PC-9 (cell line): ENCODE data around the gene MX2. TPM values are rescaled to one million over a fixed set of nuclear protein-coding genes. Genes with fewer than 3 reads are reported as not detected.

ENCODE experiments used
- BruUV-seq: library from RNA; stranded (reverse); fragments of 400-500 nt; replicated peaks from 2 replicates; lab custom pipeline; 2021; lab: Mats Ljungman, UMichigan
- CTCF ChIA-PET: fragments of 300-600 bp; sonication (Branson Sonifier 250); formaldehyde crosslinking; loops from one replicate; lab custom pipeline; 2022; ENCODE audit warnings: antibody characterized with exemption; lab: Charles Lee
- POLR2A ChIA-PET: fragments of 300-600 bp; sonication (Branson Sonifier 250); formaldehyde crosslinking; loops from one replicate; lab custom pipeline; 2022; ENCODE audit warnings: antibody characterized with exemption; ENCODE audit not compliant: unreplicated experiment; lab: Charles Lee
- DNase-seq, 2 experiments: peaks; one replicate each; pipeline versions ENCODE4 v3.0.0 to v3.0.0-alpha.2; 2015 to 2022; ENCODE audit warnings: mixed read lengths in 1 of 2
- H2AFZ ChIP-seq: fragments of 200-600 bp; sonication (generic); 2 replicates; pipeline ENCODE4 v1.8.1; 2017; ENCODE audit warnings: antibody characterized with exemption
- H3F3A ChIP-seq: fragments of 200-600 bp; sonication (generic); 2 replicates; pipeline ENCODE4 v1.8.1; 2017; ENCODE audit warnings: antibody characterized with exemption, mild to moderate bottlenecking, low read depth; ENCODE audit not compliant: insufficient read depth
- H3K27ac ChIP-seq: fragments of 200-600 bp; sonication (generic); 2 replicates; pipeline ENCODE4 v1.6.1; 2016; ENCODE audit warnings: mixed run types
- H3K27me3 ChIP-seq: fragments of 200-600 bp; sonication (generic); 2 replicates; pipeline ENCODE4 v1.6.1; 2016; ENCODE audit warnings: low read depth, mixed run types; ENCODE audit not compliant: insufficient read depth
- H3K36me3 ChIP-seq: fragments of 200-600 bp; sonication (generic); 2 replicates; pipeline ENCODE4 v1.6.1; 2016; ENCODE audit warnings: low read depth, mixed run types
- H3K4me1 ChIP-seq: fragments of 200-600 bp; sonication (generic); replicated peaks from 2 replicates; pipeline ENCODE4 v1.6.1; 2016; ENCODE audit warnings: mixed run types; ENCODE audit not compliant: insufficient read depth
- H3K4me2 ChIP-seq: fragments of 200-600 bp; sonication (generic); 2 replicates; pipeline ENCODE4 v1.6.1; 2017; ENCODE audit warnings: mixed run types
- H3K4me3 ChIP-seq: fragments of 200-600 bp; sonication (generic); 2 replicates; pipeline ENCODE4 v1.6.1; 2016; ENCODE audit warnings: mixed run types
- H3K79me2 ChIP-seq: fragments of 200-600 bp; sonication (generic); 2 replicates; pipeline ENCODE4 v1.6.1; 2017; ENCODE audit warnings: low read depth, mixed run types
- H3K9me2 ChIP-seq: fragments of 200-600 bp; sonication (generic); 2 replicates; pipeline ENCODE4 v1.8.1; 2017; ENCODE audit warnings: mild to moderate bottlenecking; ENCODE audit not compliant: insufficient read depth
- H3K9me3 ChIP-seq: fragments of 200-600 bp; sonication (generic); 2 replicates; pipeline ENCODE4 v1.8.1; 2016; ENCODE audit warnings: low read depth; ENCODE audit not compliant: insufficient read depth
- H4K20me1 ChIP-seq: fragments of 200-600 bp; sonication (generic); 2 replicates; pipeline ENCODE4 v1.8.1; 2017; ENCODE audit not compliant: insufficient read depth
- EZH2 ChIP-seq: fragments of 200-600 bp; sonication (generic); IDR thresholded peaks from 2 replicates; pipeline ENCODE4 v1.8.0; 2017; ENCODE audit warnings: antibody characterized with exemption, low read depth
- intact Hi-C: fragments of 100-400 bp; cut with micrococcal nuclease; formaldehyde crosslinking; loops from one replicate; pipeline ENCODE4 v1.10.0; 2022; ENCODE audit not compliant: unreplicated experiment
- total RNA-seq: library from RNA; stranded (reverse); gene quantifications from 2 replicates; pipeline ENCODE4 v1.2.3, GENCODE V29; 2021
- TF ChIP-seq, protein P1 (sequence below): fragments of 200-600 bp; sonication (generic); conservative IDR thresholded peaks from 2 replicates; pipeline ENCODE4 v1.6.1; 2017; ENCODE audit warnings: mixed run types, antibody characterized with exemption, mild to moderate bottlenecking, moderate library complexity

Gene MX2
- total RNA-seq, 1 experiment from 2014 or later, result 2.5 TPM

DNA sequence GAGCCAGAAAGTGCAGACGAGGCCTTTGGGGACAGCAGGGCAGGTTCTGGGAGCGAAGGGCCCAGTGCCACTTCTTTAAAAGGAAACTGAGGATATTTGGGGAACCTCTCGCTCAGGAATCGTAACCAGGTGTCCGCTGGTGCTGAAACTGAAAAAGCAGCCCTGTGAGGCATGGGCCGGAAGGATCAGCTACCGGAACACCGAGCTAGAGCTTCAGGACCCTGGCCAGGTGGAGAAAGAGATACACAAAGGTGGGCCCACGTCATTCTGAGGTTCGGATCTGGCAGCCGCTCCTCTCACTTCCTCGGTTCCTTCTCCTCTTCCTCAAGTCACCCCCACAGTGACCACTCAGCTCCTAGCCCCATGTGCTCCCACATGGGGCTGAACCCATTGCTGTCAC, 18.1 kb downstream of the MX2 start:
- no peaks in the 10 kb centered on the region for H4K20me1 ChIP-seq
- H3K79me2 ChIP-seq, result no peaks in the 10 kb centered on the region
- no peak overlapping the region for H3K4me3 ChIP-seq
- no peaks in the 10 kb centered on the region for H3K9me2 ChIP-seq
- H3K27me3 ChIP-seq, result no peaks in the 10 kb centered on the region
- ChIA-PET CTCF (no interaction called here), POLR2A (no interaction called here)
- H3K27ac ChIP-seq, result no peak overlapping the region
- no peak overlapping the region for H3K4me2 ChIP-seq
- DNase-seq, result no peak
- no peaks in the 10 kb centered on the region for H3K9me3 ChIP-seq
- no TSS peak for BruUV-seq
- no peaks in the 10 kb centered on the region for H3F3A ChIP-seq
- H3K4me1 ChIP-seq, result no peaks in the 10 kb centered on the region
- no peaks in the 10 kb centered on the region for H3K36me3 ChIP-seq
- TF ChIP-seq, protein P1, sequence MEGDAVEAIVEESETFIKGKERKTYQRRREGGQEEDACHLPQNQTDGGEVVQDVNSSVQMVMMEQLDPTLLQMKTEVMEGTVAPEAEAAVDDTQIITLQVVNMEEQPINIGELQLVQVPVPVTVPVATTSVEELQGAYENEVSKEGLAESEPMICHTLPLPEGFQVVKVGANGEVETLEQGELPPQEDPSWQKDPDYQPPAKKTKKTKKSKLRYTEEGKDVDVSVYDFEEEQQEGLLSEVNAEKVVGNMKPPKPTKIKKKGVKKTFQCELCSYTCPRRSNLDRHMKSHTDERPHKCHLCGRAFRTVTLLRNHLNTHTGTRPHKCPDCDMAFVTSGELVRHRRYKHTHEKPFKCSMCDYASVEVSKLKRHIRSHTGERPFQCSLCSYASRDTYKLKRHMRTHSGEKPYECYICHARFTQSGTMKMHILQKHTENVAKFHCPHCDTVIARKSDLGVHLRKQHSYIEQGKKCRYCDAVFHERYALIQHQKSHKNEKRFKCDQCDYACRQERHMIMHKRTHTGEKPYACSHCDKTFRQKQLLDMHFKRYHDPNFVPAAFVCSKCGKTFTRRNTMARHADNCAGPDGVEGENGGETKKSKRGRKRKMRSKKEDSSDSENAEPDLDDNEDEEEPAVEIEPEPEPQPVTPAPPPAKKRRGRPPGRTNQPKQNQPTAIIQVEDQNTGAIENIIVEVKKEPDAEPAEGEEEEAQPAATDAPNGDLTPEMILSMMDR, result no peak
- no peak for TF ChIP-seq EZH2
- intact Hi-C loops, result no loop called here
- no peak overlapping the region for H2AFZ ChIP-seq

DNA sequence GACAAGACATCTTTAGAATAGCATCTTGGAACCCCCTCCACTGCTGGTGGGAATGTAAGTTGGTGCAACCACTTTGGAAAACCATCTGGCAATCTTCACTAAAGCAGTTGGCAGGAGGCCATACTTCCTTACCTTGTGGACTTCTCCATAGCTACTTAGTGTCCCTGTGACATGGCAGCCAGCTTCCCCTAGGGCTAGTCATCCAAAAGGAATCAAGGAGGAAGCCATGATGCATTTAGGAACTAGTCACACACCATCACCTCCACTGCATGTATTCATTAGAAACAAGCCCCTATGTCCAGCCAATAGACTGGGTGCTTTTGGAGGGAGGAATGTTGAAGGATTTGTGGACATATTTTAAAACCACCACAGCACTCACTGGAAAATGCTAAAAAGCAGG, 19.9 kb downstream of the MX2 start:
- H3K27me3 ChIP-seq, result no peaks in the 10 kb centered on the region
- H3K9me3 ChIP-seq, result no peaks in the 10 kb centered on the region
- no peaks in the 10 kb centered on the region for H3K9me2 ChIP-seq
- intact Hi-C loops, result no loop called here
- no peak overlapping the region for H3K4me2 ChIP-seq
- ChIA-PET POLR2A (no interaction called here), CTCF (no interaction called here)
- H3K27ac ChIP-seq, result no peak overlapping the region
- H4K20me1 ChIP-seq, result no peaks in the 10 kb centered on the region
- no peaks in the 10 kb centered on the region for H3F3A ChIP-seq
- H3K79me2 ChIP-seq, result no peaks in the 10 kb centered on the region
- no peak overlapping the region for H3K4me3 ChIP-seq
- BruUV-seq, result no TSS peak
- H3K4me1 ChIP-seq, result no peaks in the 10 kb centered on the region
- no peak for TF ChIP-seq EZH2
- TF ChIP-seq, protein P1, result no peak
- H3K36me3 ChIP-seq, result no peaks in the 10 kb centered on the region
- H2AFZ ChIP-seq, result no peak overlapping the region
- no peak for DNase-seq

DNA sequence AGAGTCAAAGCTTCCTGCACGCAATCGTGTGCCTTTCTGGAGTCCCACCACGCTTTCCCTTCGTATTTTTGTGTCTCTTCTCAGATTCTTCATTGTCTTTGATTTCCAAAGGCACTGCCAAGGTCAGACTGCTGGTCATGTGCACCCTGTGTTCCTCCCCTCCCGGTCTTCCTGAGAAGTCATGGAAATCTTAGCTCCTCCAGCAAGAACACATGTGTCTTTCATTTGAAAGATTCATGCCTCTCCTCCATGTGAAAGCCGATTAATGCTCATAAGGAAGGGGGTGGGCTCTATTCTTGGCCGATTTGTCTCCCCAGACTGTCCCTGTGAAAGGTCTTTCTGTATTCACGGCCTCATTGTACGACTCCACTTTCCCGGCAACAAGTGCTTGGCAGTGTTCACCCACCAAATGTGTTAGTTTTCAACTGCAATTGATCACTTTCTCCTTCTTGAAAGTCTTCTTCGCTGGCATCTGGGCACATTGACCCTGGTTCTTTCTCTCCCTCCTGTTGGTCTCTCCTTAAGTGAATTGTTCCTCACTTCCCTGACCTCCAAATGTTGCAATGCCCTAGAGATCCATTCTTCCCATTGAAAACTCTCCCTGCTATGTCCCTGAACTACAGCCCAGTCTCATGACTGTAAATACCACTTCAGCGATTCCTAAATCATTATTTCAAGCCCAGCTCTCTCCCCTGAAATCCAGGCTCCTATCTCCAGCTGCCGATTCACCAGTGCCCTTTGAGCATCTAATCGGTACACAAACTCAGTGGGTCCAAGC, 25.4 kb downstream of the MX2 start:
- TF ChIP-seq EZH2, result no peak
- TF ChIP-seq, protein P1, result no peak
- Histone ChIP-seq H3K4me2 (no peak overlapping the region), H3K27ac (no peak overlapping the region), H3F3A (no peaks in the 10 kb centered on the region), H3K4me3 (no peak overlapping the region), H3K79me2 (no peaks in the 10 kb centered on the region), H3K27me3 (no peaks in the 10 kb centered on the region), H3K36me3 (no peaks in the 10 kb centered on the region), H3K9me3 (no peaks in the 10 kb centered on the region), H3K9me2 (no peaks in the 10 kb centered on the region), H2AFZ (no peak overlapping the region), H3K4me1 (no peaks in the 10 kb centered on the region), H4K20me1 (no peaks in the 10 kb centered on the region)
- no TSS peak for BruUV-seq
- no peak for DNase-seq
- intact Hi-C loops, result no loop called here
- ChIA-PET POLR2A (no interaction called here), CTCF (interaction anchor here (0.5 kb wide), 1 partner anchor 224 kb away, joined by 3 read pairs; no protein-coding TSS in a partner anchor)
